Prostate gland (tissue), 2 donors: Measurements from ENCODE around the gene CEP104.

ENCODE experiments used
- POLR2A ChIP-seq: fragments of 450-650 bp; IDR thresholded peaks from one replicate; pipeline ENCODE4 v1.6.1; 2016; ENCODE audit warnings: antibody characterized with exemption, mild to moderate bottlenecking
- TF ChIP-seq, protein P1 (sequence below), 4 experiments: fragments of 200-600 bp in 2 of 4; fragments of 450-650 bp in 2 of 4; sonication (generic) in 2 of 4; IDR thresholded peaks; 1 replicate in 3 of 4; 2 replicates in 1 of 4; pipeline ENCODE4 v1.5.1; 2016 to 2019; ENCODE audit warnings: antibody characterized with exemption in 4 of 4, mild to moderate bottlenecking in 2 of 4, moderate library complexity in 2 of 4

DNA sequence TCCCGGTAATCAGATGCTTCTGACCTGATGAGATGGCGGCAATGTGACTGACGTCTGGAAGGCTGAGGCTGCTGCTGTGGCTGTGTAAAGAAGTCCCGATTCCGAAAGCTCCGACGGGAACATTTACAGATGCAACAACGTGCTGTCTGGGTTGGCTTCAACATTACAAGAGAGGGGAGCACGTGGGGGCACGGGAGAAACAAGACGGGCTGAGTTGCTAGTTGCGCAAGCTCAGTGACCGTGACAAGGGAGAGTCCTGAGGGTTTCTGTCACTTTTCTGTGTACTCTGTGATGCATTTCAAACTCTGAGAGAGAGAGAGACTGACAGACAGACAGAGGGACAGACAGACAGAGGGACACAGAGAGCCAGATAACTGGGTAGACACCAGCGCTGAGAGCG is 35.1 kb downstream of the CEP104 start:
- no peak for TF ChIP-seq POLR2A
- TF ChIP-seq, protein P1, sequence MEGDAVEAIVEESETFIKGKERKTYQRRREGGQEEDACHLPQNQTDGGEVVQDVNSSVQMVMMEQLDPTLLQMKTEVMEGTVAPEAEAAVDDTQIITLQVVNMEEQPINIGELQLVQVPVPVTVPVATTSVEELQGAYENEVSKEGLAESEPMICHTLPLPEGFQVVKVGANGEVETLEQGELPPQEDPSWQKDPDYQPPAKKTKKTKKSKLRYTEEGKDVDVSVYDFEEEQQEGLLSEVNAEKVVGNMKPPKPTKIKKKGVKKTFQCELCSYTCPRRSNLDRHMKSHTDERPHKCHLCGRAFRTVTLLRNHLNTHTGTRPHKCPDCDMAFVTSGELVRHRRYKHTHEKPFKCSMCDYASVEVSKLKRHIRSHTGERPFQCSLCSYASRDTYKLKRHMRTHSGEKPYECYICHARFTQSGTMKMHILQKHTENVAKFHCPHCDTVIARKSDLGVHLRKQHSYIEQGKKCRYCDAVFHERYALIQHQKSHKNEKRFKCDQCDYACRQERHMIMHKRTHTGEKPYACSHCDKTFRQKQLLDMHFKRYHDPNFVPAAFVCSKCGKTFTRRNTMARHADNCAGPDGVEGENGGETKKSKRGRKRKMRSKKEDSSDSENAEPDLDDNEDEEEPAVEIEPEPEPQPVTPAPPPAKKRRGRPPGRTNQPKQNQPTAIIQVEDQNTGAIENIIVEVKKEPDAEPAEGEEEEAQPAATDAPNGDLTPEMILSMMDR (IDR thresholded peaks at IDR 0.05): no peak
